ENCODE measurements around the gene NPAS2.

DNA sequence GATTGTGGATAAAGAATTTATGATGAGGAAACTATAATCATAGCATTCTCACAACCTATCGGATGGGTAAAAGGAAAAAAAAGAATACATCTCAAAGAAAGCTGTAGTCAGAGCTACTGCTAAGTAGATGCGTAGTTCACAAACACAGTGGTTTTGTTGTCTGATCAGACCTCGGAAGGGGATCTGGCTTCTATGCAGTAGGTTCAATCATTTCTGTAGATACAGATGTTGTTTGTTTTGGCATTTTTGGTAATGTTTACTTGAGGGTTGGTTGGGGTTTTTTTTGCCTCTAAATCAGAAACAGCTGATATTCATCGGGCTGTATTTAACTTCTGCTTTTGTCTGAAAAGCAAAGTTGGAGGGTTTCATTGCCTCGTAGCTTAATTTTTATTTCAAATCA is 42.1 kb downstream of the NPAS2 start:
- TF ChIP-seq EP300 (IDR thresholded peaks at IDR 0.05), result no peak
- TF ChIP-seq, protein P1, sequence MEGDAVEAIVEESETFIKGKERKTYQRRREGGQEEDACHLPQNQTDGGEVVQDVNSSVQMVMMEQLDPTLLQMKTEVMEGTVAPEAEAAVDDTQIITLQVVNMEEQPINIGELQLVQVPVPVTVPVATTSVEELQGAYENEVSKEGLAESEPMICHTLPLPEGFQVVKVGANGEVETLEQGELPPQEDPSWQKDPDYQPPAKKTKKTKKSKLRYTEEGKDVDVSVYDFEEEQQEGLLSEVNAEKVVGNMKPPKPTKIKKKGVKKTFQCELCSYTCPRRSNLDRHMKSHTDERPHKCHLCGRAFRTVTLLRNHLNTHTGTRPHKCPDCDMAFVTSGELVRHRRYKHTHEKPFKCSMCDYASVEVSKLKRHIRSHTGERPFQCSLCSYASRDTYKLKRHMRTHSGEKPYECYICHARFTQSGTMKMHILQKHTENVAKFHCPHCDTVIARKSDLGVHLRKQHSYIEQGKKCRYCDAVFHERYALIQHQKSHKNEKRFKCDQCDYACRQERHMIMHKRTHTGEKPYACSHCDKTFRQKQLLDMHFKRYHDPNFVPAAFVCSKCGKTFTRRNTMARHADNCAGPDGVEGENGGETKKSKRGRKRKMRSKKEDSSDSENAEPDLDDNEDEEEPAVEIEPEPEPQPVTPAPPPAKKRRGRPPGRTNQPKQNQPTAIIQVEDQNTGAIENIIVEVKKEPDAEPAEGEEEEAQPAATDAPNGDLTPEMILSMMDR (IDR thresholded peaks at IDR 0.05), result no peak

Data from gastroesophageal sphincter (tissue), 3 donors.